OCI-LY7 (cell line): ENCODE results near the gene SMARCA2.

Experiments
- EZH2phosphoT487 ChIP-seq: fragments of 200-600 bp; sonication (generic); IDR thresholded peaks from 2 replicates; pipeline ENCODE4 v1.6.1; 2018; ENCODE audit warnings: low read depth, borderline replicate concordance, mild to moderate bottlenecking, mixed run types, antibody characterized with exemption, low read length, moderate library complexity, mixed read lengths
- TF ChIP-seq, protein P1 (sequence below): fragments of 200-600 bp; sonication (generic); conservative IDR thresholded peaks from 2 replicates; pipeline ENCODE4 v1.5.1; 2014; ENCODE audit warnings: mild to moderate bottlenecking, antibody characterized with exemption, low read length, moderate library complexity, mixed read lengths

DNA sequence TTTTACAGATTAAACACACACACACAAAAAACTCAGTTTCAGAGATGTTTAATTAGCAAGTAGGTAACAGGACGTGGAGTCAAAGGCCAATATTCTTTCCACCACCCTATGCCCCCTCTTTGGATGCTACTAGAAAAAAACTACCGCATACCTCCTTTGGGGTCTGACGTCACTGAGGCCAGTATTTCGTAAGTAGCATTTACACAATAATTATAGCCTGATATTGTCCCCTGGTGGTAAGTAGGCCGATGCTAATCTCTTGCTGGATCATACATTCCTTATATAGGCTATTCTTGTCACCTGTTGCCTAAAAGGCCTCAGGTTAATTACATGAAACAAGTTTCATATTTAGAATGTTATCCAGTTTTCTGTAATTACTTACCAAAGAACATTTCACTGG is 21.0 kb upstream of the SMARCA2 start:
- TF ChIP-seq, protein P1, sequence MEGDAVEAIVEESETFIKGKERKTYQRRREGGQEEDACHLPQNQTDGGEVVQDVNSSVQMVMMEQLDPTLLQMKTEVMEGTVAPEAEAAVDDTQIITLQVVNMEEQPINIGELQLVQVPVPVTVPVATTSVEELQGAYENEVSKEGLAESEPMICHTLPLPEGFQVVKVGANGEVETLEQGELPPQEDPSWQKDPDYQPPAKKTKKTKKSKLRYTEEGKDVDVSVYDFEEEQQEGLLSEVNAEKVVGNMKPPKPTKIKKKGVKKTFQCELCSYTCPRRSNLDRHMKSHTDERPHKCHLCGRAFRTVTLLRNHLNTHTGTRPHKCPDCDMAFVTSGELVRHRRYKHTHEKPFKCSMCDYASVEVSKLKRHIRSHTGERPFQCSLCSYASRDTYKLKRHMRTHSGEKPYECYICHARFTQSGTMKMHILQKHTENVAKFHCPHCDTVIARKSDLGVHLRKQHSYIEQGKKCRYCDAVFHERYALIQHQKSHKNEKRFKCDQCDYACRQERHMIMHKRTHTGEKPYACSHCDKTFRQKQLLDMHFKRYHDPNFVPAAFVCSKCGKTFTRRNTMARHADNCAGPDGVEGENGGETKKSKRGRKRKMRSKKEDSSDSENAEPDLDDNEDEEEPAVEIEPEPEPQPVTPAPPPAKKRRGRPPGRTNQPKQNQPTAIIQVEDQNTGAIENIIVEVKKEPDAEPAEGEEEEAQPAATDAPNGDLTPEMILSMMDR, result no peak
- no peak for TF ChIP-seq EZH2phosphoT487
